Measurements from ENCODE around the gene ZRANB1.

Gene ZRANB1

DNA sequence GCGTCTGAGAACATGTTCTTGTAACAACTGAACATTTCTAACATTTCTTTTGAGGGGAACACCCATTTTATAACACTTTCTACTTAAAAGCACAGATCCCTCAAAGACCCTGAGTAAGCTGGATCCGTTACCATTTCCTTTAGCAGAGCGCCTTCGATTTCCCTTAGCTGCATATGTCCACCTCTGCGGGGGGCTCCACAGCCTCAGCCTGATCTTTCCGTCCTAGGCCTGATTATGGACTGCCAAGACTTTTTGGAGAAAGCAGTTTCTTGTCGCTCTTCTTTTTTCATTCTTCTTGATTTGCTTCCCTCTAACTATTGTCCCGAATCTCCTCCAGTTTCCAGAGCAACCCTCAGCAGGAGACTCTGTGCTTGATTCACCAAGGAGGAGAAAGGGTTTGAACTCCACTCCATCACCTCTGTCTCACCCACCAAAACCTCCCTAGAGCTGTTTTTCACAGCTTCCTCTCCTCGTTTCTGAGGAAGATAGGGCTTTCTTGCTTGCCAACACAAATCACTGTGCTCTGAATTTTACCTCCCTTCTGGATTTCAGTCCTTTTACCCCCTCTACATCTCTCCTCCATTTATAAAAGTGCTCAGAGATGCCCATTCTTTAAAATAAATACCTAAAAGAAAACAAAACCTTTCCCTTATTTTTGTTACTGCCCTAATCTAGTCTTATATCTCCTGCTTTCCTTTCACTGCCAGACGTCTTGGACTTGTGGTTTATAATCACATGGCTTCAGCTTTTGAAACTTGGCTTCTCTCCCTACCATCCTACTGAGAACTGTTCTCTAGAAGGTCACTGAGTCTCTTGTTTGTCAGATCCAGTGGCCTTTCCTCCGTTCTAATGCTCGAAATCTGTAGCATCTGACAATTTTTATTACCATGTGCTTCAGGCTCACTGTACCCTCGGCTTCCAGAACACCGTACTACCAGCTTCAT, 30.5 kb upstream of the ZRANB1 start (continued):
- TF ChIP-seq, protein P1, sequence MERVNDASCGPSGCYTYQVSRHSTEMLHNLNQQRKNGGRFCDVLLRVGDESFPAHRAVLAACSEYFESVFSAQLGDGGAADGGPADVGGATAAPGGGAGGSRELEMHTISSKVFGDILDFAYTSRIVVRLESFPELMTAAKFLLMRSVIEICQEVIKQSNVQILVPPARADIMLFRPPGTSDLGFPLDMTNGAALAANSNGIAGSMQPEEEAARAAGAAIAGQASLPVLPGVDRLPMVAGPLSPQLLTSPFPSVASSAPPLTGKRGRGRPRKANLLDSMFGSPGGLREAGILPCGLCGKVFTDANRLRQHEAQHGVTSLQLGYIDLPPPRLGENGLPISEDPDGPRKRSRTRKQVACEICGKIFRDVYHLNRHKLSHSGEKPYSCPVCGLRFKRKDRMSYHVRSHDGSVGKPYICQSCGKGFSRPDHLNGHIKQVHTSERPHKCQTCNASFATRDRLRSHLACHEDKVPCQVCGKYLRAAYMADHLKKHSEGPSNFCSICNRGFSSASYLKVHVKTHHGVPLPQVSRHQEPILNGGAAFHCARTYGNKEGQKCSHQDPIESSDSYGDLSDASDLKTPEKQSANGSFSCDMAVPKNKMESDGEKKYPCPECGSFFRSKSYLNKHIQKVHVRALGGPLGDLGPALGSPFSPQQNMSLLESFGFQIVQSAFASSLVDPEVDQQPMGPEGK (CRISPR knock-in tag; IDR thresholded peaks at IDR 0.05; ENCODE audit: borderline replicate concordance): no peak
- TF ChIP-seq ZNF70 (CRISPR knock-in tag; IDR thresholded peaks at IDR 0.05) (no peak), ZFP30 (CRISPR knock-in tag; IDR thresholded peaks at IDR 0.05) (no peak), ZNF8 (CRISPR knock-in tag; IDR thresholded peaks at IDR 0.05) (no peak), SNAI2 (CRISPR knock-in tag; IDR thresholded peaks at IDR 0.05) (no peak), RARB (CRISPR knock-in tag; IDR thresholded peaks at IDR 0.05) (no peak), ZFP3 (CRISPR knock-in tag; IDR thresholded peaks at IDR 0.05) (no peak), CSDC2 (CRISPR knock-in tag; IDR thresholded peaks at IDR 0.05) (no peak), ZC3H10 (CRISPR knock-in tag; IDR thresholded peaks at IDR 0.05) (no peak)
- TF ChIP-seq, protein P2, sequence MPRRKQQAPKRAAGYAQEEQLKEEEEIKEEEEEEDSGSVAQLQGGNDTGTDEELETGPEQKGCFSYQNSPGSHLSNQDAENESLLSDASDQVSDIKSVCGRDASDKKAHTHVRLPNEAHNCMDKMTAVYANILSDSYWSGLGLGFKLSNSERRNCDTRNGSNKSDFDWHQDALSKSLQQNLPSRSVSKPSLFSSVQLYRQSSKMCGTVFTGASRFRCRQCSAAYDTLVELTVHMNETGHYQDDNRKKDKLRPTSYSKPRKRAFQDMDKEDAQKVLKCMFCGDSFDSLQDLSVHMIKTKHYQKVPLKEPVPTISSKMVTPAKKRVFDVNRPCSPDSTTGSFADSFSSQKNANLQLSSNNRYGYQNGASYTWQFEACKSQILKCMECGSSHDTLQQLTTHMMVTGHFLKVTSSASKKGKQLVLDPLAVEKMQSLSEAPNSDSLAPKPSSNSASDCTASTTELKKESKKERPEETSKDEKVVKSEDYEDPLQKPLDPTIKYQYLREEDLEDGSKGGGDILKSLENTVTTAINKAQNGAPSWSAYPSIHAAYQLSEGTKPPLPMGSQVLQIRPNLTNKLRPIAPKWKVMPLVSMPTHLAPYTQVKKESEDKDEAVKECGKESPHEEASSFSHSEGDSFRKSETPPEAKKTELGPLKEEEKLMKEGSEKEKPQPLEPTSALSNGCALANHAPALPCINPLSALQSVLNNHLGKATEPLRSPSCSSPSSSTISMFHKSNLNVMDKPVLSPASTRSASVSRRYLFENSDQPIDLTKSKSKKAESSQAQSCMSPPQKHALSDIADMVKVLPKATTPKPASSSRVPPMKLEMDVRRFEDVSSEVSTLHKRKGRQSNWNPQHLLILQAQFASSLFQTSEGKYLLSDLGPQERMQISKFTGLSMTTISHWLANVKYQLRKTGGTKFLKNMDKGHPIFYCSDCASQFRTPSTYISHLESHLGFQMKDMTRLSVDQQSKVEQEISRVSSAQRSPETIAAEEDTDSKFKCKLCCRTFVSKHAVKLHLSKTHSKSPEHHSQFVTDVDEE (CRISPR knock-in tag; IDR thresholded peaks at IDR 0.05): no peak

DNA sequence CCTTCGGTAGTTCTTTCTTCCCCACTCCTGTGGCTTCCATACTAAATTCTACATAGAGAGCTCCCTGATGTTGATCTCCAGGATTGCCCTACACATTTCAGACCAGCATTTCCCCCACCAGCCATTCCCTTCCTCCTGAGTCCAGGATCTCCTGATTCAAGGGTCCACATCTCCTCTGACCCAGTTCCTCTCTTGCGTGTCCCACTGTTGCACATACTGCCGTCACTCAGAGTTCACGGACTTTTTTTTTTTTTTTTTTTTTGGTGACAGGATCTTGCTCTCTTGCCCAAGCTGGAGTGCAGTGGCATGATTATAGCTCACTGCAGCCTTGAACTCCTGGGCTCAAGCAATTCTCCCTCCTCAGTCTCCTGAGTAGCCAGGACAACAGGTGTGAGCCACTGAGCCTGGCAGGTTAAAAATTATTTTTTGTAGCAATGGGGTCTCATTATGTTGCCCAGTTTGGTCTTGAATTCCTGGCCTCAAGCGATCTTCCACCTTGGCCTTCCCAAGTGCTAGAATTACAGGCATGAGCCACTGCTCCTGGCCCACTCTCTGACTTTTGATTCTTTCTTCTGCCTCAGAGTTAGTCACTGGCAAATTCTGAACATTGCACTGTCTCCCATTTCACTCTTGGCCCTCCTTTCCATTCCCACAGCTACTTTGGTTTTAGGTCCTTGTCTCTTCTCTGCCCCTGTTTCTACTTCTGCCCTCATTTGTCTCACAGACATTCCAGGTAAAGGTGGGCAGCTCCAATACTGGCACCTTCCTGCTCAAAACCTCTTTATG, 29.6 kb upstream of the ZRANB1 start:
- ATAC-seq: no peak
- TF ChIP-seq ARNTL (CRISPR knock-in tag; IDR thresholded peaks at IDR 0.05; ENCODE audit: borderline replicate concordance, low read depth): no peak
- no peak for TF ChIP-seq ZNF565 (CRISPR knock-in tag; conservative IDR thresholded peaks at IDR 0.05; ENCODE audit: low read depth)
- TF ChIP-seq, protein P1 (CRISPR knock-in tag; IDR thresholded peaks at IDR 0.05; ENCODE audit: borderline replicate concordance): no peak
- TF ChIP-seq ZC3H10 (CRISPR knock-in tag; IDR thresholded peaks at IDR 0.05): no peak
- TF ChIP-seq PPARA (CRISPR knock-in tag; IDR thresholded peaks at IDR 0.05; ENCODE audit: borderline replicate concordance): no peak
- no peak for TF ChIP-seq TCF4 (CRISPR knock-in tag; IDR thresholded peaks at IDR 0.05; ENCODE audit: borderline replicate concordance)

DNA sequence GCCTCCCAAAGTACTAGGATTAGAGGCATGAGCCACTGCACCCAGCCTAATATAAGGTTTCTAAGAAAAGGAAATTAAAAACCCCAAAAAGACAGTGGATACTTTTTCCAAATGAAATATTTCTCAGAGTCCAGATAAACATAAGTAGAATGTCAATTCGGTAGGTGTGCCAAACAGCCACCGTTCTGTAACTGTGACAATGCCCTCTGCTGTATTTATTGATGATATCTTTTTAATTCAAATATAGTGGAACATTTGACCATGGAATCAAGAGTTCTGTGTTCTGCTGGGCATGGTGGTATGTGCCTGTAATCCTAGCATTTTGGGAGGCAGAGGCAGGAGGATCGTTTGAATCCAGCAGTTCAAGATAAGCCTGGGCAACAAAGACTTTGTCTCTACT, 28.8 kb upstream of the ZRANB1 start:
- ATAC-seq: no peak

More for the DNA sequence above, 28.8 kb upstream of the ZRANB1 start:
- TF ChIP-seq TOX (CRISPR knock-in tag; IDR thresholded peaks at IDR 0.05; ENCODE audit: borderline replicate concordance): no peak
- no peak for TF ChIP-seq RARB (CRISPR knock-in tag; IDR thresholded peaks at IDR 0.05)
- no peak for TF ChIP-seq ZC3H10 (CRISPR knock-in tag; IDR thresholded peaks at IDR 0.05)
- no peak for TF ChIP-seq ISL1 (CRISPR knock-in tag; IDR thresholded peaks at IDR 0.05)
- no peak for TF ChIP-seq OSR1 (CRISPR knock-in tag; IDR thresholded peaks at IDR 0.05)
- TF ChIP-seq, protein P2 (CRISPR knock-in tag; IDR thresholded peaks at IDR 0.05): no peak
- TF ChIP-seq ARNTL (CRISPR knock-in tag; IDR thresholded peaks at IDR 0.05; ENCODE audit: borderline replicate concordance, low read depth): no peak
- TF ChIP-seq ZNF8 (CRISPR knock-in tag; IDR thresholded peaks at IDR 0.05): no peak
- TF ChIP-seq BACH2 (CRISPR knock-in tag; IDR thresholded peaks at IDR 0.05; ENCODE audit: borderline replicate concordance): no peak
- TF ChIP-seq GLIS3 (CRISPR knock-in tag; IDR thresholded peaks at IDR 0.05): no peak
- TF ChIP-seq, protein P1 (CRISPR knock-in tag; IDR thresholded peaks at IDR 0.05; ENCODE audit: borderline replicate concordance): no peak
- TF ChIP-seq ZFP30 (CRISPR knock-in tag; IDR thresholded peaks at IDR 0.05): no peak
- no peak for TF ChIP-seq ZNF70 (CRISPR knock-in tag; IDR thresholded peaks at IDR 0.05)
- TF ChIP-seq PPARA (CRISPR knock-in tag; IDR thresholded peaks at IDR 0.05; ENCODE audit: borderline replicate concordance): no peak
- TF ChIP-seq SNAI2 (CRISPR knock-in tag; IDR thresholded peaks at IDR 0.05): no peak
- no peak for TF ChIP-seq CSDC2 (CRISPR knock-in tag; IDR thresholded peaks at IDR 0.05)
- TF ChIP-seq, protein P3, sequence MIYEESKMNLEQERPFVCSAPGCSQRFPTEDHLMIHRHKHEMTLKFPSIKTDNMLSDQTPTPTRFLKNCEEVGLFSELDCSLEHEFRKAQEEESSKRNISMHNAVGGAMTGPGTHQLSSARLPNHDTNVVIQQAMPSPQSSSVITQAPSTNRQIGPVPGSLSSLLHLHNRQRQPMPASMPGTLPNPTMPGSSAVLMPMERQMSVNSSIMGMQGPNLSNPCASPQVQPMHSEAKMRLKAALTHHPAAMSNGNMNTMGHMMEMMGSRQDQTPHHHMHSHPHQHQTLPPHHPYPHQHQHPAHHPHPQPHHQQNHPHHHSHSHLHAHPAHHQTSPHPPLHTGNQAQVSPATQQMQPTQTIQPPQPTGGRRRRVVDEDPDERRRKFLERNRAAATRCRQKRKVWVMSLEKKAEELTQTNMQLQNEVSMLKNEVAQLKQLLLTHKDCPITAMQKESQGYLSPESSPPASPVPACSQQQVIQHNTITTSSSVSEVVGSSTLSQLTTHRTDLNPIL (CRISPR knock-in tag; IDR thresholded peaks at IDR 0.05; ENCODE audit: low read depth): no peak
- TF ChIP-seq ZFP3 (CRISPR knock-in tag; IDR thresholded peaks at IDR 0.05): no peak
- TF ChIP-seq ZNF565 (CRISPR knock-in tag; conservative IDR thresholded peaks at IDR 0.05; ENCODE audit: low read depth): no peak
- TF ChIP-seq ESRRG (CRISPR knock-in tag; IDR thresholded peaks at IDR 0.05): no peak

Measured in SK-N-SH treated with all-trans-retinoic acid at 6 μM for 48 hours (cell line).